ENCODE results near the gene BPIFB2.

BPIFB2 gene

DNA sequence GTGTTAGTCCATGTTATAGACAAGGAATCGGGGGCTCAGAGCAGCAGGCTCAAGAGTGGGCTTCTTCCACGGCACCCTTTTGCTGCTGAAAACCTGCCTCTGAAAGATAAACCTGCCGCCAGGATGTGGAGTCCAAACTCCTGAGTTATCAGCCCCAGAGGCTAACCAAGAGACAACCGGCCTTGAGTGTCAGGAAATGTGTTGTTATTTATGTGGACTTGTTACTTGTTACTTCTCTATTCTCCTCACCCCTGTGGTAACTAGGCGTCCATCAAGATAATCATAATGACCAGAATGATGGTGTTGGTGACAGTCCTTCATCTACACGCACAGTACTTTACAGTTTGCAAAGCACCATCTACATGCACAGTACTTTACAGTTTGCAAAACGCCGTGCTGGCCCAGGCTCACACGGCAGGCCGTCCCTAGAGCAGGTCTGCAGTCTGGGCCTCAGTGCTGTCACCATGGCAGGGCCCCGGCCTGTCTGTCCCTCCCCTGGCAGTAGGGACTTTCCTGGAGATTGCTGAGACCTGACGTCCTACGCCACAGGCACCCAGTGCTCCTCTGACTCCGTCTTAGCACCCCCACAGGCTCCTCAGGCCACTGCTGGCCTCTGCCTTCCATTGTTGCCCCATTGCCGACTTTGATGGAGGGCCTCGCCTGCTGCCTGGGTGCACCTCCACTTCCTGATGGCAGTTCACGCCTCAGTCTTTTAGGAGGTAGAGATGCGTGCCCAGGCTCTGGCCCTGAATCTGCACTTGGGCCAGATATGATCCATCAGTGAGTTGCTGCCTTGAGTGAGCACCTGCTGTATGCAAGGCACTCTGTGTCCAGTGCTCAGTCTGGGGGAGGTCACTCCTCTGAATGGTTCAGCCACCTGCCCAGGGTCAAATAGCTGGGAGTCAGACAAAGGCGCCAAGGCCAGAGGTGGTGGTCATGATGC lies 62.9 kb downstream of the BPIFB2 start:
- peak; percentile 41 to 82 (median 69) for DNase-seq
- Histone ChIP-seq H3K36me3 (ENCODE audit: control insufficient read depth in 4 of 4, insufficient read depth in 4 of 4, low read length in 3 of 4) (no peaks in the 10 kb centered on the region), H3K27me3 (replicated peaks in 2 of 5; ENCODE audit: control insufficient read depth in 4 of 5, insufficient read depth in 5 of 5, low read length in 4 of 5) (no peaks in the 10 kb centered on the region), H3K9me3 (ENCODE audit: control extremely low read depth in 1 of 5, control insufficient read depth in 4 of 5, insufficient read depth in 2 of 5, low read depth in 1 of 5, low read length in 4 of 5) (peaks cover 0 to 1% (median 0%) of the 10 kb centered on the region in 5 experiments), H3K4me3 (ENCODE audit: control insufficient read depth in 1 of 7, extremely low read depth in 1 of 7, insufficient read depth in 4 of 7, low read depth in 2 of 7, low read length in 6 of 7) (no peak overlapping the region), H3K27ac (ENCODE audit: insufficient read depth in 1 of 2, low read depth in 1 of 2, low read length in 2 of 2, poor library complexity in 1 of 2, severe bottlenecking in 2 of 2) (no peak overlapping the region), H3K4me1 (ENCODE audit: control extremely low read depth in 1 of 4, control insufficient read depth in 4 of 4, insufficient read depth in 4 of 4, low read length in 3 of 4) (peaks cover 0 to 37% (median 34%) of the 10 kb centered on the region in 4 experiments)
- WGBS (ENCODE audit: insufficient coverage), result 64% methylated on average over 17 of the region's 19 CpGs
- ChIA-PET CTCF (interaction anchor here (1.5 kb wide), 1 partner anchor 168 kb away, joined by 4 read pairs; no protein-coding TSS in a partner anchor), POLR2A (no interaction called here)

DNA sequence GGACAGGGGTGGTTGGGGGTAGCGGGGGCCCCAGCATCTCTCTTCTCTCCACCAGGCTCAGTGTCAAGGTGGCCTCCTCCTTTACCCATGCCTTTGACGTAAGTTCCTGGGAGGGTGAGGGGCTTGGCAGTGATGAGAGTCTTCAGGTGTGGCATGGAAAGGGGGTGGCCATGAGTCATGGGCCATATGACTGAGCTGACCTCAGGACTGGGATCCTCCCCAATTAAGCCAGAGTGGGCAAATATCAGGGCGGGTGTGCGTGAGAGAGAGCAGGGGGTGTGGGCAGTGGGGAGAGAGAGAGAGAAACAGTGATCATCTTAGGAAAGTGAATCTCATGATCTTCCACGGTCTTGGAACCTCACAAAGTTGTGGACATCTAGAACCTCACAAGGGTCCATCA lies 63.7 kb downstream of the BPIFB2 start:
- H3K9me3 ChIP-seq (ENCODE audit: control extremely low read depth in 1 of 5, control insufficient read depth in 4 of 5, insufficient read depth in 2 of 5, low read depth in 1 of 5, low read length in 4 of 5), result peaks cover 0 to 1% (median 0%) of the 10 kb centered on the region in 5 experiments
- ChIA-PET CTCF (interaction anchor here (1.5 to 1.8 kb wide), 2 partner anchors 14 to 169 kb away, joined by 4 to 6 read pairs; no protein-coding TSS in a partner anchor), POLR2A (no interaction called here)
- no peaks in the 10 kb centered on the region for H3K27me3 ChIP-seq (replicated peaks in 2 of 5; ENCODE audit: control insufficient read depth in 4 of 5, insufficient read depth in 5 of 5, low read length in 4 of 5)
- no peak overlapping the region for H3K27ac ChIP-seq (ENCODE audit: insufficient read depth in 1 of 2, low read depth in 1 of 2, low read length in 2 of 2, poor library complexity in 1 of 2, severe bottlenecking in 2 of 2)
- no peak overlapping the region for H3K4me3 ChIP-seq (ENCODE audit: control insufficient read depth in 1 of 7, extremely low read depth in 1 of 7, insufficient read depth in 4 of 7, low read depth in 2 of 7, low read length in 6 of 7)
- peak in 1 of 3 donors; percentile 17 for DNase-seq
- H3K36me3 ChIP-seq (ENCODE audit: control insufficient read depth in 4 of 4, insufficient read depth in 4 of 4, low read length in 3 of 4), result no peaks in the 10 kb centered on the region
- 75% methylated on average over 2 of the region's 5 CpGs for WGBS (ENCODE audit: insufficient coverage)
- H3K4me1 ChIP-seq (ENCODE audit: control extremely low read depth in 1 of 4, control insufficient read depth in 4 of 4, insufficient read depth in 4 of 4, low read length in 3 of 4), result peaks cover 0 to 37% (median 34%) of the 10 kb centered on the region in 4 experiments

DNA sequence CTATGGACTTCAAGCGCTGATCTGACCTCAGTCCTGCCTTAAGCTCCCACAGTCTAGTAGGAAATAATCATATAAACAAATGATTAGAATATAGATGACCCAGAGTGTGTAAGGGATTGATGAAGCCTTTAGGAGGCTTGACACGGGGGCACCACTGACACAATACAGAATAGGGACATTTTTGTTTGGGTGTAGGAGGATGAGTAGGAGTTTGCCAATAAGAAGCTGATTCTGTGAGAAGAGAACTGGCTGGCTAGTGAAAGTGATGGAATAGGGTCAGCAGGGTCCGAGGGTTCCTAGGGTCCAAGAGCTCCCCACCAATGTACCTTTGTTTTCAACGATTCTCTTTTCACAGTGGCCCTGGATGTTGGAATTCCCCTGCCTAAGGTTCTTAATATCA lies 64.9 kb downstream of the BPIFB2 start:
- H3K9me3 ChIP-seq (ENCODE audit: control extremely low read depth in 1 of 5, control insufficient read depth in 4 of 5, insufficient read depth in 2 of 5, low read depth in 1 of 5, low read length in 4 of 5), result peaks cover 0 to 1% (median 0%) of the 10 kb centered on the region in 5 experiments
- H3K36me3 ChIP-seq (ENCODE audit: control insufficient read depth in 4 of 4, insufficient read depth in 4 of 4, low read length in 3 of 4), result no peaks in the 10 kb centered on the region
- DNase-seq, result no peak
- H3K27ac ChIP-seq (ENCODE audit: insufficient read depth in 1 of 2, low read depth in 1 of 2, low read length in 2 of 2, poor library complexity in 1 of 2, severe bottlenecking in 2 of 2), result no peak overlapping the region
- 100% methylated on average over 3 of the region's 4 CpGs for WGBS (ENCODE audit: insufficient coverage)
- ChIA-PET POLR2A (no interaction called here), CTCF (interaction anchor here (1.5 to 1.8 kb wide), 2 partner anchors 13 to 170 kb away, joined by 4 to 6 read pairs; no protein-coding TSS in a partner anchor)
- H3K4me1 ChIP-seq (ENCODE audit: control extremely low read depth in 1 of 4, control insufficient read depth in 4 of 4, insufficient read depth in 4 of 4, low read length in 3 of 4), result peaks cover 0 to 36% (median 33%) of the 10 kb centered on the region in 4 experiments
- no peaks in the 10 kb centered on the region for H3K27me3 ChIP-seq (replicated peaks in 2 of 5; ENCODE audit: control insufficient read depth in 4 of 5, insufficient read depth in 5 of 5, low read length in 4 of 5)
- no peak overlapping the region for H3K4me3 ChIP-seq (ENCODE audit: control insufficient read depth in 1 of 7, extremely low read depth in 1 of 7, insufficient read depth in 4 of 7, low read depth in 2 of 7, low read length in 6 of 7)

DNA sequence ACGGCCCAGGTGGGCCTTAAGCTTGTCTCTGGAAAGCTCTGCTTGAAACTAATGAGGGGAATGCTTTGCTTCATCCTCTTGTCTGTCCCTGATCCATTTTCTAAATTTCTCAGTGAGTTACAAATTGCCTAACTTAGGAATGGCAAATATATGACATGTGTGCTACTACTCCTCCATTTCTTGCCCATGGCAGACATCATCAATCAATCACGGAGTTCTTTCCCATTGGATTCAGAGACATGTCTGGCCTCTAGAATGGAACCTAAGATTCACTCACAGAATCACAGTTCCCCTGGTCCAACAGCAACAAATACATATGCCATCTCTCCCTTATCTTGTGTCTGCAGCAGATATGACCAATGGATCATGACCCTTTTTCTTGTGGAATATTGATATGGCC lies 65.3 kb downstream of the BPIFB2 start:
- Histone ChIP-seq H3K9me3 (ENCODE audit: control extremely low read depth in 1 of 5, control insufficient read depth in 4 of 5, insufficient read depth in 2 of 5, low read depth in 1 of 5, low read length in 4 of 5) (peaks cover 0 to 1% (median 0%) of the 10 kb centered on the region in 5 experiments), H3K36me3 (ENCODE audit: control insufficient read depth in 4 of 4, insufficient read depth in 4 of 4, low read length in 3 of 4) (no peaks in the 10 kb centered on the region), H3K4me3 (ENCODE audit: control insufficient read depth in 1 of 7, extremely low read depth in 1 of 7, insufficient read depth in 4 of 7, low read depth in 2 of 7, low read length in 6 of 7) (no peak overlapping the region), H3K27ac (ENCODE audit: insufficient read depth in 1 of 2, low read depth in 1 of 2, low read length in 2 of 2, poor library complexity in 1 of 2, severe bottlenecking in 2 of 2) (no peak overlapping the region), H3K27me3 (replicated peaks in 2 of 5; ENCODE audit: control insufficient read depth in 4 of 5, insufficient read depth in 5 of 5, low read length in 4 of 5) (no peaks in the 10 kb centered on the region), H3K4me1 (ENCODE audit: control extremely low read depth in 1 of 4, control insufficient read depth in 4 of 4, insufficient read depth in 4 of 4, low read length in 3 of 4) (peaks cover 0 to 32% (median 29%) of the 10 kb centered on the region in 4 experiments)
- DNase-seq, result no peak
- ChIA-PET CTCF (interaction anchor here (1.8 to 6.3 kb wide), 2 partner anchors 13 to 172 kb away, joined by 6 to 36 read pairs; no protein-coding TSS in a partner anchor), POLR2A (no interaction called here)
- 100% methylated on average over 2 of the region's 2 CpGs for WGBS (ENCODE audit: insufficient coverage)
